ENCODE measurements around the gene CCND2. TPM values are rescaled to one million over a fixed set of nuclear protein-coding genes. Genes with fewer than 3 reads are reported as not detected.

The CCND2 gene
- total and polyA plus RNA-seq, 2 of the 8 experiments (the other 6 are each of a cell fraction or from before 2014, with no cell fraction given) = 41.7 to 223 TPM

- peak overlapping the region; percentile 19 to 97 (median 64) for H3K4me3 ChIP-seq (ENCODE audit: extremely low read depth in 1 of 4, insufficient read depth in 2 of 4, low read depth in 3 of 4, low read length in 4 of 4)
- peak overlapping the region; percentile 19 for H3K14ac ChIP-seq (ENCODE audit: insufficient read length)
- peak overlapping the region; percentile 91 for H4K5ac ChIP-seq (ENCODE audit: insufficient read length, low read depth, low read length)
- H2BK20ac ChIP-seq (ENCODE audit: low read length) = peak overlapping the region; percentile 98
- H3K4ac ChIP-seq (replicated peaks; ENCODE audit: insufficient read length, low read depth, low read length) = peak overlapping the region; percentile 97
- H3K36me3 ChIP-seq (ENCODE audit: control insufficient read depth in 2 of 4, insufficient read depth in 4 of 4, low read length in 3 of 4) = peaks cover 3 to 16% (median 9%) of the 10 kb centered on the region in 4 experiments; a peak in 7 of 8 replicates
- peak in 1 of 2 experiments; percentile 83 for DNase-seq (ENCODE audit: low read depth in 1 of 2, low spot score in 2 of 2)
- peaks cover 40% of the 10 kb centered on the region for H3K23me2 ChIP-seq (ENCODE audit: low read depth, low read length)
- H3K79me1 ChIP-seq (ENCODE audit: low read depth, low read length) = peaks cover 2% of the 10 kb centered on the region; the same call in 1 of the 2 replicates
- H3K27ac ChIP-seq (ENCODE audit: low read depth, low read length) = no peak overlapping the region; the same call in 1 of the 2 replicates
- H2AK5ac ChIP-seq (ENCODE audit: low read depth, low read length) = no peak overlapping the region
- H3K9ac ChIP-seq (replicated peaks in 1 of 4; ENCODE audit: extremely low read depth in 1 of 4, low read depth in 3 of 4, low read length in 3 of 4) = peak overlapping the region in 2 of 4 experiments; percentile 25 to 40; a peak in 3 of 7 replicates
- H2BK15ac ChIP-seq (ENCODE audit: low read length) = peak overlapping the region; percentile 95; the same call in 1 of the 2 replicates
- WGBS, 2 experiments (ENCODE audit: extremely low coverage in 1 of 2, insufficient coverage in 1 of 2, insufficient read length in 1 of 2, insufficient replicate concordance in 2 of 2, low coverage in 1 of 2, low lambda C conversion rate in 2 of 2, missing lambda C conversion rate in 1 of 2) = 2% methylated on average over 45 of the region's 62 CpGs; no CpG with 5 or more reads in 1 of the 2 experiments
- POLR2A ChIA-PET (ENCODE audit: partially characterized antibody) = interaction anchor here (0.6 to 29.3 kb wide), 34 partner anchors 9 to 1361 kb away, joined by 3 to 531 read pairs (median 4); partner anchors contain the start of gene TIGAR
- FAIRE-seq = no peak
- no peaks in the 10 kb centered on the region for H3K9me3 ChIP-seq (ENCODE audit: insufficient read depth in 2 of 2, low read depth in 1 of 2, low read length in 1 of 2)
- peak overlapping the region; percentile 73 for H3K56ac ChIP-seq (replicated peaks; ENCODE audit: insufficient read length, low read depth, low read length)
- CTCF ChIA-PET (ENCODE audit: partially characterized antibody) = interaction anchor here (0.6 to 6.7 kb wide), 8 partner anchors 9 to 865 kb away, joined by 3 to 41 read pairs (median 3); no protein-coding TSS in a partner anchor
- peaks cover 11 to 35% (median 16%) of the 10 kb centered on the region in 4 experiments for H3K4me1 ChIP-seq (replicated peaks in 1 of 4; ENCODE audit: control insufficient read depth in 3 of 4, insufficient read depth in 4 of 4, low read length in 3 of 4)
- H3K79me2 ChIP-seq (ENCODE audit: control insufficient read depth in 1 of 2, insufficient read depth in 2 of 2, low read length in 2 of 2) = peaks cover 7 to 38% of the 10 kb centered on the region in 2 experiments; a peak in 3 of 4 replicates
- peak overlapping the region; percentile 100 for H2BK12ac ChIP-seq (ENCODE audit: low read depth, low read length)
- H2BK120ac ChIP-seq (replicated peaks; ENCODE audit: low read depth, low read length) = peak overlapping the region; percentile 79
- peak overlapping the region; percentile 96 for H4K8ac ChIP-seq (ENCODE audit: extremely low read depth, insufficient read depth, low read length)
- no peak overlapping the region for H2AFZ ChIP-seq (ENCODE audit: low read length)
- H4K91ac ChIP-seq (replicated peaks; ENCODE audit: insufficient read length, low read length) = peak overlapping the region; percentile 99
- H3K18ac ChIP-seq (ENCODE audit: extremely low read depth, low read length) = peak overlapping the region; percentile 97
- H3K23ac ChIP-seq (ENCODE audit: insufficient read length) = no peak overlapping the region
- peak overlapping the region; percentile 95; the same call in 1 of the 2 replicates for H2BK5ac ChIP-seq (ENCODE audit: low read depth, low read length)
- H4K20me1 ChIP-seq (replicated peaks in 1 of 2; ENCODE audit: control insufficient read depth in 1 of 2, insufficient read depth in 2 of 2, low read length in 2 of 2) = peaks cover 3 to 8% of the 10 kb centered on the region in 2 experiments
- H3K27me3 ChIP-seq (replicated peaks in 1 of 4; ENCODE audit: control insufficient read depth in 3 of 4, extremely low read depth in 1 of 4, insufficient read depth in 3 of 4, low read length in 3 of 4) = peaks cover 2 to 39% (median 25%) of the 10 kb centered on the region in 4 experiments; a peak in 6 of 7 replicates
- peak overlapping the region; percentile 93 to 99 for H3K4me2 ChIP-seq (ENCODE audit: insufficient read depth in 1 of 2, low read depth in 2 of 2, low read length in 2 of 2)
- TF ChIP-seq KDM5A (IDR thresholded peaks at IDR 0.05; ENCODE audit: low read length) (no peak), TBP (IDR thresholded peaks at IDR 0.05; ENCODE audit: low read depth, low read length) (0 out of 2 replicates have a peak, but pooled peaks have one; percentile 14), POLR2A (IDR thresholded peaks at IDR 0.05; ENCODE audit: control extremely low read depth in 1 of 2, low read depth in 2 of 2, low read length in 2 of 2) (peak in 1 of 2 experiments; percentile 40; a peak in 1 of 3 replicates), E2F6 (IDR thresholded peaks at IDR 0.05) (peak; percentile 99), SIX5 (IDR thresholded peaks at IDR 0.05; ENCODE audit: low read depth, low read length) (no peak), TEAD4 (IDR thresholded peaks at IDR 0.05; ENCODE audit: low read depth, low read length) (no peak), USF2 (IDR thresholded peaks at IDR 0.05; ENCODE audit: low read length) (no peak), SAP30 (IDR thresholded peaks at IDR 0.05; ENCODE audit: insufficient read depth, insufficient replicate concordance, low read length) (no peak)
These were observed 914 bp upstream of the CCND2 start for GRCh38 chr12:4272424-4273272.
